Fibroblast of lung (primary cell): ENCODE results near the gene CCDC97. TPM values are rescaled to one million over a fixed set of nuclear protein-coding genes. Genes with fewer than 3 reads are reported as not detected.

ENCODE experiments used
- DNase-seq, 2 donors: peaks; one replicate each; pipeline versions ENCODE4 v3.0.0 to v3.0.0-alpha.2; 2010; ENCODE audit warnings: low read depth in 2 of 2
- H2AFZ ChIP-seq: 2 replicates; pipeline ENCODE4 v1.5.1; 2012; ENCODE audit warnings: low read length, control low read depth, inconsistent platforms
- H3K27ac ChIP-seq: 2 replicates; pipeline ENCODE4 v1.5.1; 2011; ENCODE audit warnings: low read length, control low read depth; ENCODE audit not compliant: insufficient read depth
- H3K27me3 ChIP-seq: 2 replicates; pipeline ENCODE4 v1.5.1; 2011; ENCODE audit warnings: mild to moderate bottlenecking, low read length; ENCODE audit not compliant: control insufficient read depth, insufficient read depth
- H3K36me3 ChIP-seq: 2 replicates; pipeline ENCODE4 v1.5.1; 2011; ENCODE audit warnings: low read length; ENCODE audit not compliant: control insufficient read depth, insufficient read depth
- H3K4me1 ChIP-seq: 2 replicates; pipeline ENCODE4 v1.5.1; 2011; ENCODE audit warnings: low read length; ENCODE audit not compliant: control insufficient read depth, insufficient read depth; ENCODE audit errors: extremely low read depth
- H3K4me2 ChIP-seq: 2 replicates; pipeline ENCODE4 v1.5.1; 2011; ENCODE audit warnings: low read length, control low read depth; ENCODE audit not compliant: insufficient read depth; ENCODE audit errors: extremely low read depth
- H3K4me3 ChIP-seq, 4 experiments: fragments of 200-600 bp in 1 of 4; sonication (generic) in 1 of 4; replicated peaks in 1 of 4; 2 replicates each; pipeline ENCODE4 v1.5.1; 2011 to 2016; ENCODE audit warnings: low read length in 4 of 4, low read depth in 3 of 4, mild to moderate bottlenecking in 3 of 4, control low read depth in 2 of 4, inconsistent platforms in 1 of 4, mixed read lengths in 1 of 4; ENCODE audit not compliant: insufficient read depth in 1 of 4; ENCODE audit errors: control extremely low read depth in 1 of 4
- H3K79me2 ChIP-seq: 2 replicates; pipeline ENCODE4 v1.5.1; 2012; ENCODE audit warnings: mild to moderate bottlenecking, low read length, inconsistent platforms; ENCODE audit not compliant: control insufficient read depth, insufficient read depth
- H3K9ac ChIP-seq: 2 replicates; pipeline ENCODE4 v1.5.1; 2011; ENCODE audit warnings: mild to moderate bottlenecking, low read length, control low read depth; ENCODE audit not compliant: insufficient read depth
- H3K9me3 ChIP-seq: 2 replicates; pipeline ENCODE4 v1.5.1; 2012; ENCODE audit warnings: low read depth, low read length; ENCODE audit not compliant: control insufficient read depth, insufficient read depth
- H4K20me1 ChIP-seq: 2 replicates; pipeline ENCODE4 v1.5.1; 2011; ENCODE audit warnings: low read length; ENCODE audit not compliant: control insufficient read depth, insufficient read depth; ENCODE audit errors: extremely low read depth
- EZH2 ChIP-seq: IDR thresholded peaks from 2 replicates; pipeline ENCODE4 v1.5.1; 2012; ENCODE audit warnings: low read length, control low read depth, mild to moderate bottlenecking; ENCODE audit errors: missing control alignments
- polyA plus RNA-seq, 2 donors: library from polyadenylated mRNA; depleted of rRNA in 1 of 2; stranded (reverse) in 1 of 2; unstranded in 1 of 2; fragments of >200 nt; gene quantifications; 2 replicates each; pipeline ENCODE4 v1.2.1, GENCODE V29; 2011 to 2012; ENCODE audit warnings: missing spikeins in 1 of 2
- total RNA-seq: library from RNA; depleted of rRNA; stranded (reverse); fragments of >200 nt; gene quantifications from 2 replicates; pipeline ENCODE4 v1.2.1, GENCODE V29; 2014
- TF ChIP-seq, protein P1 (sequence below), 2 donors: IDR thresholded peaks in 1 of 2; conservative IDR thresholded peaks in 1 of 2; 1 replicate in 1 of 2; 2 replicates in 1 of 2; pipeline ENCODE4 v1.5.1; 2011 to 2012; ENCODE audit warnings: low read length in 2 of 2, control low read depth in 1 of 2, inconsistent platforms in 1 of 2, low read depth in 1 of 2, mild to moderate bottlenecking in 1 of 2

Gene CCDC97
- total and polyA plus RNA-seq, 2 donors (not counting 1 experiment from before 2014, with no cell fraction given), result 6.3 to 7.8 TPM

GRCh38 chr19:41263042-41263849 lies 46.7 kb upstream of the CCDC97 start:
- no peaks in the 10 kb centered on the region for H4K20me1 ChIP-seq
- peaks cover 15% of the 10 kb centered on the region for H3K4me1 ChIP-seq
- H3K36me3 ChIP-seq, result peaks cover 16% of the 10 kb centered on the region
- peak; percentile 74 to 81 for DNase-seq
- H3K9me3 ChIP-seq, result no peaks in the 10 kb centered on the region
- peaks cover 40% of the 10 kb centered on the region for H3K79me2 ChIP-seq
- H3K4me3 ChIP-seq, result peak overlapping the region; percentile 45 to 95 (median 68)
- H3K4me2 ChIP-seq, result peak overlapping the region; percentile 95
- TF ChIP-seq, protein P1, sequence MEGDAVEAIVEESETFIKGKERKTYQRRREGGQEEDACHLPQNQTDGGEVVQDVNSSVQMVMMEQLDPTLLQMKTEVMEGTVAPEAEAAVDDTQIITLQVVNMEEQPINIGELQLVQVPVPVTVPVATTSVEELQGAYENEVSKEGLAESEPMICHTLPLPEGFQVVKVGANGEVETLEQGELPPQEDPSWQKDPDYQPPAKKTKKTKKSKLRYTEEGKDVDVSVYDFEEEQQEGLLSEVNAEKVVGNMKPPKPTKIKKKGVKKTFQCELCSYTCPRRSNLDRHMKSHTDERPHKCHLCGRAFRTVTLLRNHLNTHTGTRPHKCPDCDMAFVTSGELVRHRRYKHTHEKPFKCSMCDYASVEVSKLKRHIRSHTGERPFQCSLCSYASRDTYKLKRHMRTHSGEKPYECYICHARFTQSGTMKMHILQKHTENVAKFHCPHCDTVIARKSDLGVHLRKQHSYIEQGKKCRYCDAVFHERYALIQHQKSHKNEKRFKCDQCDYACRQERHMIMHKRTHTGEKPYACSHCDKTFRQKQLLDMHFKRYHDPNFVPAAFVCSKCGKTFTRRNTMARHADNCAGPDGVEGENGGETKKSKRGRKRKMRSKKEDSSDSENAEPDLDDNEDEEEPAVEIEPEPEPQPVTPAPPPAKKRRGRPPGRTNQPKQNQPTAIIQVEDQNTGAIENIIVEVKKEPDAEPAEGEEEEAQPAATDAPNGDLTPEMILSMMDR (conservative IDR thresholded peaks at IDR 0.05 in 1 of 2, IDR thresholded peaks at IDR 0.05 in 1 of 2; ENCODE audit: low read depth in 1 of 2, low read length in 2 of 2), result no peak
- no peak for TF ChIP-seq EZH2
- no peaks in the 10 kb centered on the region for H3K27me3 ChIP-seq
- H3K27ac ChIP-seq, result peak overlapping the region; percentile 93
- no peak overlapping the region for H2AFZ ChIP-seq
- H3K9ac ChIP-seq, result peak overlapping the region; percentile 71

DNA sequence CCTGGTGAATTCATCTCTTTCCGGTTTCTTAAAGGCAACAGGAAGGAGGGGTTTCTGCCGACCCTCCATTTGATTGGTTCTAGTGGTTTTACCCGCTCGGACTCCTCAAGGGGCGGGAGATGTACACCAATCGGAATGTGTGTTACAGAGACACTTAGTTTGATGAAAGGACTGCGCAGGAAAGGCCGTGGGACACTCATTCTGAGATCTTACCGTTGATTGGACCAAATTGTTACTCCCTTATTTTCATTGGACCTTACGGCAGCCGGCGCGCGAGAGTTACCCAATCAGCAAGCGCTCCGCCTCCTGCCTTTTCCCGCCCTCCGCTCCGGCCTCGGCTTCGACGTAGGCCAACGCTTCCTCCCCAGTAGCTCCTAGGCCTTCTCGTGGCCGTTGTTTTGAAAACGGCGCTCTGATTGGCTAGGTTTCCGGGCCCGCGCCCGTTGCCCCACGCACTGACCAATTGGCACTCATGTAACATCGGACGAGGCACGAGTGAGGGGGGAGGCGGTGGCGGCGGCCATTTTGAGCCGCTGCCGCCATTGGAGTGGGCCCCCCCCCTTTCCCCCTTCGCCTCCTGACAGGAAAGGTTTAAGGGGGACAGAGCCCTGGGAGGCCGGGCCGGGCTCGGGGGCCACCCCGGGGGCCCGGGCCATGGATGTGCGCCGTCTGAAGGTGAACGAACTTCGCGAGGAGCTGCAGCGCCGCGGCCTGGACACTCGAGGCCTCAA lies 46.0 kb upstream of the CCDC97 start, which contains the start of gene HNRNPUL1:
Gene HNRNPUL1 (plus strand): TSS at position 523 of the 731 bp plus-strand sequence. CDS start 132 bp downstream, at position 655.
- Histone ChIP-seq H3K36me3 (peaks cover 13% of the 10 kb centered on the region), H3K79me2 (peaks cover 42% of the 10 kb centered on the region), H3K4me2 (peak within 1 kb of the TSS; percentile 95), H3K27me3 (no peaks in the 10 kb centered on the region), H3K4me3 (peak within 1 kb of the TSS; percentile 82 to 95 (median 94)), H3K4me1 (peaks cover 15% of the 10 kb centered on the region), H3K9ac (peak within 1 kb of the TSS; percentile 99), H2AFZ (no peak within 1 kb of the TSS), H3K27ac (peak within 1 kb of the TSS; percentile 96), H3K9me3 (no peaks in the 10 kb centered on the region), H4K20me1 (no peaks in the 10 kb centered on the region)
- no peak for TF ChIP-seq EZH2
- TF ChIP-seq, protein P1 (conservative IDR thresholded peaks at IDR 0.05 in 1 of 2, IDR thresholded peaks at IDR 0.05 in 1 of 2; ENCODE audit: low read depth in 1 of 2, low read length in 2 of 2), result peak in 1 of 2 donors; percentile 12
- DNase-seq, result peak; percentile 100
